Naive thymus-derived CD4-positive, alpha-beta T cell (primary cell): ENCODE data around the gene TMPRSS13. TPM values are rescaled to one million over a fixed set of nuclear protein-coding genes. Genes with fewer than 3 reads are reported as not detected.
"Not testable (repeated sequence)": the region's sequence is repeated elsewhere in the genome, so short reads cannot be mapped to it uniquely, and the experiment has no call there.

Experiments
- ATAC-seq: fragments of 150-1000 bp; cut with Tn5 transposase; 2 replicates; pipeline ENCODE4 v1.10.0; 2021; ENCODE audit warnings: mild to moderate bottlenecking, moderate library complexity
- CTCF ChIA-PET: fragments of 350-600 bp; sonication (Branson Sonifier 250); formaldehyde crosslinking; loops from one replicate; lab custom pipeline; 2021; ENCODE audit warnings: antibody characterized with exemption; lab: Charles Lee
- POLR2A ChIA-PET: fragments of 350-600 bp; sonication (Branson Sonifier 250); formaldehyde crosslinking; loops from one replicate; lab custom pipeline; 2021; ENCODE audit warnings: antibody characterized with exemption, inconsistent platforms; lab: Charles Lee
- DNase-seq, 9 donors: peaks; one replicate each; pipeline versions ENCODE4 v3.0.0 to v3.0.0-alpha.2; 2020 to 2022; ENCODE audit warnings: mixed read lengths in 1 of 9
- H3K27ac ChIP-seq: one replicate; pipeline ENCODE4 v1.7.0; 2013; ENCODE audit warnings: mild to moderate bottlenecking, low read depth, low read length, moderate library complexity
- H3K27me3 ChIP-seq, 2 donors: one replicate each; pipeline ENCODE4 v1.7.0; 2013; ENCODE audit warnings: low read length in 2 of 2, mild to moderate bottlenecking in 2 of 2, moderate library complexity in 2 of 2; ENCODE audit not compliant: control insufficient read depth in 2 of 2, insufficient read depth in 2 of 2
- H3K36me3 ChIP-seq, 3 experiments: 1 replicate in 2 of 3; 2 replicates in 1 of 3; pipeline ENCODE4 v1.7.0; 2013; ENCODE audit warnings: low read length in 3 of 3, mild to moderate bottlenecking in 3 of 3, moderate library complexity in 1 of 3; ENCODE audit not compliant: insufficient read depth in 3 of 3, control insufficient read depth in 2 of 3
- H3K4me1 ChIP-seq, 2 donors: one replicate each; pipeline ENCODE4 v1.7.0; 2013; ENCODE audit warnings: low read length in 2 of 2, mild to moderate bottlenecking in 2 of 2, moderate library complexity in 1 of 2; ENCODE audit not compliant: control insufficient read depth in 2 of 2, insufficient read depth in 2 of 2
- H3K4me3 ChIP-seq: 2 replicates; pipeline ENCODE4 v1.7.0; 2013; ENCODE audit warnings: mild to moderate bottlenecking, low read length
- H3K9me3 ChIP-seq, 3 experiments: 1 replicate in 2 of 3; 2 replicates in 1 of 3; pipeline ENCODE4 v1.7.0; 2013; ENCODE audit warnings: low read length in 3 of 3; ENCODE audit not compliant: control insufficient read depth in 2 of 3
- H3K27ac Mint-ChIP-seq, 9 donors: one replicate each; pipeline ENCODE4 v1.8.0; 2020 to 2022; ENCODE audit warnings: mixed read lengths in 9 of 9, mild to moderate bottlenecking in 8 of 9, moderate library complexity in 5 of 9, inconsistent platforms in 2 of 9
- H3K27me3 Mint-ChIP-seq, 5 donors: one replicate each; pipeline ENCODE4 v1.8.0; 2021 to 2022; ENCODE audit warnings: mixed read lengths in 5 of 5, mild to moderate bottlenecking in 1 of 5
- H3K36me3 Mint-ChIP-seq, 5 donors: one replicate each; pipeline ENCODE4 v1.8.0; 2020 to 2022; ENCODE audit warnings: mixed read lengths in 5 of 5, mild to moderate bottlenecking in 3 of 5, inconsistent platforms in 1 of 5
- H3K4me1 Mint-ChIP-seq, 7 donors: one replicate each; pipeline ENCODE4 v1.8.0; 2020 to 2022; ENCODE audit warnings: mixed read lengths in 7 of 7, mild to moderate bottlenecking in 3 of 7, inconsistent platforms in 1 of 7
- H3K4me3 Mint-ChIP-seq, 10 donors: one replicate each; pipeline ENCODE4 v1.8.0; 2020 to 2022; ENCODE audit warnings: mild to moderate bottlenecking in 10 of 10, mixed read lengths in 10 of 10, moderate library complexity in 6 of 10, inconsistent platforms in 2 of 10
- H3K9me3 Mint-ChIP-seq, 11 donors: one replicate each; pipeline ENCODE4 v1.8.0; 2020 to 2022; ENCODE audit warnings: mixed read lengths in 11 of 11, mild to moderate bottlenecking in 4 of 11, inconsistent platforms in 1 of 11, moderate library complexity in 1 of 11
- intact Hi-C, 2 donors: fragments of 100-400 bp; cut with micrococcal nuclease; formaldehyde crosslinking; loops; one replicate each; pipeline ENCODE4 v1.15.1; 2023
- polyA plus RNA-seq, 2 donors: library from polyadenylated mRNA; unstranded; fragments of 300-500 nt; fragmentation: Illumina TruSeq; gene quantifications; one replicate each; pipeline ENCODE4 v1.2.3, GENCODE V29; 2021
- total RNA-seq, 6 experiments: library from RNA in 5 of 6; stranded (reverse) in 5 of 6; gene quantifications; 1 replicate in 5 of 6; 2 replicates in 1 of 6; pipeline ENCODE4 v1.2.3 and lab custom pipeline; 2021 to 2026

The TMPRSS13 gene
- 1 to 10 TPM; 2.4 to 4.1 (median 3.1) TPM for total RNA-seq
- under 1 TPM; 0.47 to 0.66 TPM for polyA plus RNA-seq
- total RNA-seq (lab: John Stamatoyannopoulos, UW): 1.7 reads per million, percentile 7 among the genes with 10 or more reads in this experiment

DNA sequence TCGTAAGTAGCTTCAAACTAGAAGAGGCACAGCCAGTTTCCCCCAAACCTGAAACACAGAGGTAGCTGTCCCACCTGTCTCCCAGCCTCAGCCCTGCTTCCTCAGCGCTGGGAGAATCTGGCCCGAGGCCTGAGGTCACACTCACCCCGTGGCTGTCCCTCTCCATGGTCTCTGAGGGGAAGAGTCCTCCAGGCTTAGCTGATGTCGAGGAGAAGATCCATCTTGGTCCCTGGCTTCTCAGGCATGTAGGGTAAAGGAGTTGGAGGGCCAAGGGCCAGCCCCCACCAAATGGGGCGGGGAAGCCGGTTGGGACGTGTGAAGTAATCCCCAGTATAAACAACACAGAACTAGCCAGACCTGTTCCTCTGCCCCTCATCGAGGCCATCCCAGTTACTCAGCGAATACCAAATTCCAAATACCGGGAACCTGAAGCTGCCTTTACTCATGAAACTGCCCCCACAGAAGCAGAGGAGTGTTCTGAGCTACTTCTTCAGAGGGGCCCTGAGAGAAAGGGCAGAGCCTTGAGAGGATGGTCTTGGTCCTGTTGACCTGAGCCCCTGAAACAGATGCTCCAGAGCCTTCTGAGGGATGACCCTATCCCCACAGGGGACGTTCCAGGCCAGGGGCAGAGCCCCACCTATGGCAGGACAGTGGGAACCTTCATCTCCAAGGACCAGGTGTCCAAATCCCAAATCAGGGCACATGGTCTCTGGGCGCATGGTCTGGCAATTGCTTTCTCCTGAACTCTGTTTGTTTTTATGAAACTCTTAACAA lies at the start of gene TMPRSS13:
TMPRSS13 (minus strand) TSS at position 261 of the 774 bp plus-strand sequence; CDS start at position 166, 95 bp downstream.
- no peak for DNase-seq
- no peaks in the 10 kb centered on the region for H3K9me3 ChIP-seq
- no peaks in the 10 kb centered on the region for H3K36me3 ChIP-seq
- H3K4me1 ChIP-seq: peaks cover 32 to 40% of the 10 kb centered on the region in 2 donors
- Mint-ChIP-seq H3K9me3 (no peaks in the 10 kb centered on the region), H3K27ac (peak within 1 kb of the TSS in 8 of 9 donors; percentile 48 to 90 (median 64)), H3K36me3 (no peaks in the 10 kb centered on the region), H3K4me3 (peak within 1 kb of the TSS in 9 of 10 donors; percentile 48 to 73 (median 66)), H3K4me1 (peaks cover 44 to 56% (median 49%) of the 10 kb centered on the region in 7 donors), H3K27me3 (peaks cover 0 to 4% (median 0%) of the 10 kb centered on the region in 5 donors)
- no peaks in the 10 kb centered on the region for H3K27me3 ChIP-seq
- POLR2A ChIA-PET: no interaction called here
- CTCF ChIA-PET: interaction anchor here (0.7 to 1.7 kb wide), 4 partner anchors 10 to 122 kb away, joined by 3 to 7 read pairs (median 3); no protein-coding TSS in a partner anchor
- no peak within 1 kb of the TSS for H3K4me3 ChIP-seq
- no peak within 1 kb of the TSS for H3K27ac ChIP-seq
- no peak for ATAC-seq
- intact Hi-C loops: no loop called here

GRCh38 chr11:117978991-117979390 lies 49.8 kb upstream of the TMPRSS13 start:
- ChIA-PET CTCF (interaction anchor here (1.0 to 2.3 kb wide), 4 partner anchors 9 to 32 kb away, joined by 4 to 10 read pairs (median 8); no protein-coding TSS in a partner anchor), POLR2A (interaction anchor here (0.8 to 16.0 kb wide), 9 partner anchors 8 to 72 kb away, joined by 3 to 302 read pairs (median 5); partner anchors contain the start of gene IL10RA)
- H3K36me3 Mint-ChIP-seq: peaks cover 0 to 59% (median 7%) of the 10 kb centered on the region in 5 donors
- intact Hi-C loops: no loop called here
- H3K36me3 ChIP-seq: no peaks in the 10 kb centered on the region
- peaks cover 36 to 78% (median 71%) of the 10 kb centered on the region in 7 donors for H3K4me1 Mint-ChIP-seq
- no peak for DNase-seq
- H3K27ac ChIP-seq: no peak overlapping the region
- no peaks in the 10 kb centered on the region for H3K27me3 ChIP-seq
- peak overlapping the region in 6 of 10 donors; percentile 14 to 55 (median 24) for H3K4me3 Mint-ChIP-seq
- H3K9me3 Mint-ChIP-seq: peaks cover 0 to 14% (median 2%) of the 10 kb centered on the region in 11 donors
- H3K27me3 Mint-ChIP-seq: no peaks in the 10 kb centered on the region
- no peak overlapping the region for H3K4me3 ChIP-seq
- H3K4me1 ChIP-seq: peaks cover 36 to 39% of the 10 kb centered on the region in 2 donors
- H3K27ac Mint-ChIP-seq: peak overlapping the region in 6 of 9 donors; percentile 59 to 76 (median 72)
- H3K9me3 ChIP-seq: no peaks in the 10 kb centered on the region
- no peak for ATAC-seq

DNA sequence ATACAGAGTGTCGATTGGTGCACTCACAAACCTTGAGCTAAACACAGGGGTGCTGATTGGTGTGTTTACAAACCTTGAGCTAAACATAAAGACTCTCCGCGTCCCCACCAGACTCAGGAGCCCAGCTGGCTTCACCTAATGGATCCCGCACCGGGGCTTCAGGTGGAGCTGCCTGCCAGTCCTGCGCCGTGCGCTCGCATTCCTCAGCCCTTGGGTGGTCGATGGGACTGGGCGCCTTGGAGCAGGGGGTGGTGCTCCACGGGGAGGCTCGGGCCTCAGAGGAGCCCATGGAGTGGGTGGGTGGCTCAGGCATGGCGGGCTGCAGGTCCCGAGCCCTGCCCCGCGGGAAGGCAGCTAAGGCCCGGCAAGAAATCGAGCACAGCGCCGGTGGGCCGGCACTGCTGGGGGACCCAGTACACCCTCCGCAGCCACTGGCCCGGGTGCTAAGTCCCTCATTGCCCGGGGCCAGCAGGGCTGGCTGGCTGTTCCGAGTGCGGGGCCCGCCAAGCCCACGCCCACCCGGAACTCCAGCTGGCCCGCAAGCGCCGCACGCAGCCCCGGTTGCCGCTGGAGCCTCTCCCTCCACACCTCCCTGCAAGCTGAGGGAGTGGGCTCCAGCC lies 49.2 kb upstream of the TMPRSS13 start:
- ATAC-seq, DNase-seq, H3K36me3 ChIP-seq, H3K27me3 Mint-ChIP-seq, H3K9me3 ChIP-seq, intact Hi-C loops, H3K27ac ChIP-seq, H3K27me3 ChIP-seq, H3K4me3 ChIP-seq: not testable (repeated sequence)
- H3K4me3 Mint-ChIP-seq: peak overlapping the region in 8 of 10 donors; percentile 58 to 93 (median 81)
- peaks cover 0 to 14% (median 2%) of the 10 kb centered on the region in 11 donors for H3K9me3 Mint-ChIP-seq
- peaks cover 34 to 76% (median 70%) of the 10 kb centered on the region in 7 donors for H3K4me1 Mint-ChIP-seq
- POLR2A ChIA-PET: interaction anchor here (0.9 to 16.0 kb wide), 7 partner anchors 9 to 37 kb away, joined by 3 to 302 read pairs (median 4); partner anchors contain the start of gene IL10RA
- CTCF ChIA-PET: interaction anchor here (1.2 to 2.3 kb wide), 5 partner anchors 8 to 31 kb away, joined by 5 to 10 read pairs (median 8); partner anchors contain the start of gene IL10RA
- peaks cover 37 to 41% of the 10 kb centered on the region in 2 donors for H3K4me1 ChIP-seq
- H3K27ac Mint-ChIP-seq: peak overlapping the region in 5 of 9 donors; percentile 54 to 94 (median 85)
- H3K36me3 Mint-ChIP-seq: peaks cover 0 to 59% (median 7%) of the 10 kb centered on the region in 5 donors

- intact Hi-C loops, H3K36me3 ChIP-seq, H3K4me3 ChIP-seq, H3K9me3 ChIP-seq, H3K27me3 Mint-ChIP-seq, ATAC-seq, H3K27me3 ChIP-seq, H3K27ac ChIP-seq: not testable (repeated sequence)
- Mint-ChIP-seq H3K36me3 (peaks cover 0 to 60% (median 7%) of the 10 kb centered on the region in 5 donors), H3K9me3 (peaks cover 0 to 14% (median 2%) of the 10 kb centered on the region in 11 donors), H3K4me1 (peaks cover 38 to 76% (median 70%) of the 10 kb centered on the region in 7 donors), H3K27ac (peak overlapping the region; percentile 54 to 94 (median 86)), H3K4me3 (peak overlapping the region; percentile 58 to 93 (median 81))
- CTCF ChIA-PET: interaction anchor here (1.0 to 1.7 kb wide), 3 partner anchors 9 to 44 kb away, joined by 3 to 8 read pairs (median 5); partner anchors contain the start of gene IL10RA
- POLR2A ChIA-PET: interaction anchor here (1.1 to 16.0 kb wide), 4 partner anchors 9 to 25 kb away, joined by 3 to 302 read pairs (median 16); partner anchors contain the start of gene IL10RA
- DNase-seq: peak in 3 of 9 donors; percentile 24 to 29 (median 29)
- H3K4me1 ChIP-seq: peaks cover 37 to 44% of the 10 kb centered on the region in 2 donors
Observed at GRCh38 chr11:117977612-117978264, 48.5 kb upstream of the TMPRSS13 start.

DNA sequence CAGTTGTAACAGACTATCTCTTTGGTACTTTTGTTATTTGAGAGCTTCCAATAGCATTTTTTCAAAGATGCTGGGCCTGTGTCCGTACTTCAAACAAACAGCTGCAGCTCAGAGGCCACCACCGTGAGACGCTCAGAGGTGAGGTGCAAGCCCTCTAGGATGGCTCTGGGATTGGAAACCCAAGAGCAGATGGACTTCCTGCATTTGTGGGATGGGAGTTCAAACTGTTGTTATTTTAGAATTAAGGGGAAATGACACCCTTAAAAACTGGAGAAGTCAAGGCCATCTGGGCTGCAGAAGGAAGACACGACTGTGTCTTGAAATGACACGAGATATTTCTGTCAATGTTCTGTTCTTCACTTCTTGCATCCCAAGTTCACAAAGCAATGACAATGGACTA lies 47.8 kb upstream of the TMPRSS13 start:
- peak overlapping the region in 8 of 9 donors; percentile 20 to 94 (median 86) for H3K27ac Mint-ChIP-seq
- H3K36me3 Mint-ChIP-seq: peaks cover 0 to 63% (median 7%) of the 10 kb centered on the region in 5 donors
- ATAC-seq (no peak), DNase-seq (no peak)
- Histone ChIP-seq H3K9me3 (no peaks in the 10 kb centered on the region), H3K4me1 (peaks cover 41 to 48% of the 10 kb centered on the region in 2 donors), H3K4me3 (no peak overlapping the region), H3K36me3 (no peaks in the 10 kb centered on the region), H3K27me3 (no peaks in the 10 kb centered on the region), H3K27ac (no peak overlapping the region)
- ChIA-PET CTCF (interaction anchor here (1.0 to 1.7 kb wide), 3 partner anchors 26 to 76 kb away, joined by 3 to 8 read pairs (median 4); no protein-coding TSS in a partner anchor), POLR2A (interaction anchor here (4.6 to 16.0 kb wide), 2 partner anchors 10 to 24 kb away, joined by 28 to 302 read pairs; partner anchors contain the start of gene IL10RA)
- intact Hi-C loops: no loop called here
- peaks cover 0 to 14% (median 2%) of the 10 kb centered on the region in 11 donors for H3K9me3 Mint-ChIP-seq
- peaks cover 45 to 80% (median 75%) of the 10 kb centered on the region in 7 donors for H3K4me1 Mint-ChIP-seq
- peak overlapping the region; percentile 44 to 93 (median 81) for H3K4me3 Mint-ChIP-seq
- no peaks in the 10 kb centered on the region for H3K27me3 Mint-ChIP-seq
